ENCODE measurements around the gene PEX14. TPM values are rescaled to one million over a fixed set of nuclear protein-coding genes. Genes with fewer than 3 reads are reported as not detected.

The PEX14 gene
- total and polyA plus RNA-seq, 9 of the 15 experiments (the other 6 are each of a cell fraction or from before 2014, with no cell fraction given) = 2.6 to 45.7 (median 22.7) TPM

- Histone ChIP-seq H3K36me3 (ENCODE audit: control insufficient read depth, insufficient read depth, low read length) (peaks cover 48% of the 10 kb centered on the region), H3K4me3 (no peak overlapping the region), H3K9me3 (replicated peaks; ENCODE audit: control insufficient read depth, insufficient read depth, low read depth, low read length) (no peaks in the 10 kb centered on the region), H3K27ac (ENCODE audit: extremely low read depth, low read depth, low read length) (no peak overlapping the region), H3K9ac (ENCODE audit: insufficient read depth in 1 of 2, low read depth in 2 of 2, low read length in 2 of 2) (no peak overlapping the region), H4K20me1 (replicated peaks; ENCODE audit: control insufficient read depth, insufficient read depth, low read length) (peaks cover 6% of the 10 kb centered on the region; the same call in 1 of the 2 replicates), H2AFZ (ENCODE audit: low read depth, low read length) (no peak overlapping the region), H3K79me2 (ENCODE audit: control insufficient read depth, insufficient read depth, low read length) (peaks cover 18% of the 10 kb centered on the region), H3K4me1 (replicated peaks in 1 of 2; ENCODE audit: control insufficient read depth in 2 of 2, insufficient read depth in 2 of 2, low read length in 2 of 2) (peaks cover 8 to 12% of the 10 kb centered on the region in 2 experiments; a peak in 4 of 5 replicates), H3K27me3 (ENCODE audit: control insufficient read depth in 2 of 2, insufficient read depth in 2 of 2, low read length in 2 of 2) (no peaks in the 10 kb centered on the region), H3K4me2 (ENCODE audit: insufficient read depth, low read length) (no peak overlapping the region), H3K9me1 (ENCODE audit: control insufficient read depth, insufficient read depth, low read length) (no peaks in the 10 kb centered on the region)
- intact Hi-C loops (cut with micrococcal nuclease) = no loop called here
- ATAC-seq (no peak), FAIRE-seq (no peak), DNase-seq (ENCODE audit: extremely low read depth in 1 of 4, low spot score in 3 of 4) (no peak)
- no TSS peak for BruUV-seq (replicated peaks)
- CTCF ChIA-PET (ENCODE audit: low intra/inter-chr PET ratio) = no interaction called here
- POLR2A ChIA-PET = interaction anchor here (0.6 to 3.6 kb wide), 7 partner anchors 9 to 293 kb away, joined by 3 to 15 read pairs (median 4); no protein-coding TSS in a partner anchor
- TF ChIP-seq CEBPG (CRISPR knock-in tag; IDR thresholded peaks at IDR 0.05) = no peak
- TF ChIP-seq CEBPG (tag; conservative IDR thresholded peaks at IDR 0.05 in 1 of 2, IDR thresholded peaks at IDR 0.05 in 1 of 2) = peak; percentile 47 to 60; a peak in 3 of 4 replicates
- TF ChIP-seq ZBTB9 (CRISPR knock-in tag; IDR thresholded peaks at IDR 0.05) = no peak
- TF ChIP-seq SIN3B (IDR thresholded peaks at IDR 0.05; ENCODE audit: low read depth) = no peak
- TF ChIP-seq SETDB1 (IDR thresholded peaks at IDR 0.05; ENCODE audit: low read length) = no peak
- TF ChIP-seq YY1 (IDR thresholded peaks at IDR 0.05; ENCODE audit: borderline replicate concordance in 1 of 3, control insufficient read depth in 1 of 3, extremely low read depth in 1 of 3, insufficient read depth in 3 of 3, insufficient read length in 1 of 3, insufficient replicate concordance in 2 of 3, low read depth in 1 of 3, low read length in 2 of 3) = no peak
- no peak for TF ChIP-seq ZNF785 (CRISPR knock-in tag; IDR thresholded peaks at IDR 0.05)
- peak; percentile 87 for TF ChIP-seq CEBPB (tag; IDR thresholded peaks at IDR 0.05)
- no peak for TF ChIP-seq L3MBTL2 (IDR thresholded peaks at IDR 0.05)
- no peak for TF ChIP-seq ETV5 (CRISPR knock-in tag; IDR thresholded peaks at IDR 0.05; ENCODE audit: low read depth)
- no peak for TF ChIP-seq PTBP1 (IDR thresholded peaks at IDR 0.05; ENCODE audit: low read depth, low read length)
- no peak for TF ChIP-seq ZBTB1 (CRISPR knock-in tag; IDR thresholded peaks at IDR 0.05; ENCODE audit: borderline replicate concordance, low read depth)
- 93% methylated on average over 15 of the region's 15 CpGs for WGBS (ENCODE audit: insufficient coverage, low coverage, missing lambda C conversion rate)
- in situ Hi-C loops (cut with MboI) = no loop called here
Measured at GRCh38 chr1:10537082-10537766, 62.5 kb downstream of the PEX14 start.
